Tibial artery (tissue), 4 donors: ENCODE results near the gene BHLHA9.
A peak's percentile ranks its signal among the peaks of the same experiment; 100 is the strongest.

Experiments used
- DNase-seq, 2 donors: peaks; one replicate each; pipeline ENCODE4 v3.0.0-alpha.2; 2019
- H3K27ac ChIP-seq, 2 donors: fragments of 200-600 bp; sonication (generic) in 1 of 2; 1 replicate in 1 of 2; 2 replicates in 1 of 2; pipeline ENCODE4 v1.5.1; 2018 to 2019; ENCODE audit warnings: mild to moderate bottlenecking in 1 of 2
- H3K27me3 ChIP-seq, 2 donors: fragments of 200-600 bp; sonication (generic) in 1 of 2; one replicate each; pipeline versions ENCODE4 v1.5.1 to v1.6.0; 2016 to 2019
- H3K36me3 ChIP-seq, 3 donors: fragments of 200-600 bp; sonication (generic) in 2 of 3; one replicate each; pipeline ENCODE4 v1.5.1; 2016 to 2019; ENCODE audit warnings: mild to moderate bottlenecking in 2 of 3
- H3K4me1 ChIP-seq, 4 donors: fragments of 200-600 bp; sonication (generic) in 2 of 4; 1 replicate in 3 of 4; 2 replicates in 1 of 4; pipeline ENCODE4 v1.5.1; 2016 to 2019
- H3K4me3 ChIP-seq, 2 donors: fragments of 200-600 bp; sonication (generic) in 1 of 2; 1 replicate in 1 of 2; 2 replicates in 1 of 2; pipeline ENCODE4 v1.5.1; 2018 to 2019; ENCODE audit warnings: mild to moderate bottlenecking in 2 of 2
- H3K9me3 ChIP-seq, 3 donors: fragments of 200-600 bp; sonication (generic) in 1 of 3; one replicate each; pipeline ENCODE4 v1.5.1; 2016 to 2019
- CTCF ChIP-seq, 2 experiments: fragments of 200-600 bp in 1 of 2; fragments of 450-650 bp in 1 of 2; IDR thresholded peaks; one replicate each; pipeline ENCODE4 v1.5.1; 2017 to 2019; ENCODE audit warnings: antibody characterized with exemption in 2 of 2, mild to moderate bottlenecking in 1 of 2, moderate library complexity in 1 of 2
- intact Hi-C: fragments of 100-400 bp; cut with DNase I; formaldehyde crosslinking; loops from one replicate; pipeline ENCODE4 v1.15.0; 2023; ENCODE audit warnings: low total_unique reads

The BHLHA9 gene

GRCh38 chr17:1312261-1312870, 42.1 kb downstream of the BHLHA9 start:
- Histone ChIP-seq H3K27ac (no peak overlapping the region), H3K4me3 (no peak overlapping the region), H3K9me3 (no peaks in the 10 kb centered on the region), H3K4me1 (peaks cover 0 to 50% (median 19%) of the 10 kb centered on the region in 4 donors), H3K27me3 (no peaks in the 10 kb centered on the region), H3K36me3 (no peaks in the 10 kb centered on the region)
- TF ChIP-seq CTCF (IDR thresholded peaks at IDR 0.05), result no peak
- intact Hi-C loops, result no loop called here
- DNase-seq, result no peak

- Histone ChIP-seq H3K36me3 (no peaks in the 10 kb centered on the region), H3K9me3 (no peaks in the 10 kb centered on the region), H3K27ac (peak overlapping the region in 1 of 2 donors; percentile 79), H3K4me1 (peaks cover 0 to 61% (median 26%) of the 10 kb centered on the region in 4 donors), H3K4me3 (no peak overlapping the region), H3K27me3 (no peaks in the 10 kb centered on the region)
- no peak for TF ChIP-seq CTCF (IDR thresholded peaks at IDR 0.05)
- intact Hi-C loops, result no loop called here
- peak in 1 of 2 donors; percentile 81 for DNase-seq
These were observed 43.2 kb downstream of the BHLHA9 start for GRCh38 chr17:1313270-1314005.

- Histone ChIP-seq H3K36me3 (no peaks in the 10 kb centered on the region), H3K4me3 (no peak overlapping the region), H3K9me3 (no peaks in the 10 kb centered on the region), H3K4me1 (peaks cover 0 to 71% (median 32%) of the 10 kb centered on the region in 4 donors), H3K27ac (peak overlapping the region; percentile 79 to 83), H3K27me3 (no peaks in the 10 kb centered on the region)
- no peak for TF ChIP-seq CTCF (IDR thresholded peaks at IDR 0.05)
- intact Hi-C loops, result no loop called here
- DNase-seq, result peak; percentile 42 to 90
These were observed 45.2 kb downstream of the BHLHA9 start for GRCh38 chr17:1315409-1315808.

- Histone ChIP-seq H3K9me3 (no peaks in the 10 kb centered on the region), H3K27ac (peak overlapping the region; percentile 79 to 83), H3K27me3 (no peaks in the 10 kb centered on the region), H3K4me3 (peak overlapping the region in 1 of 2 donors; percentile 11), H3K4me1 (peaks cover 0 to 71% (median 32%) of the 10 kb centered on the region in 4 donors), H3K36me3 (no peaks in the 10 kb centered on the region)
- peak; percentile 80 to 96 for DNase-seq
- intact Hi-C loops, result no loop called here
- no peak for TF ChIP-seq CTCF (IDR thresholded peaks at IDR 0.05)
These were observed 45.7 kb downstream of the BHLHA9 start for GRCh38 chr17:1315891-1316403.
